Measurements from ENCODE around the gene ERC2. TPM values are rescaled to one million over a fixed set of nuclear protein-coding genes. Genes with fewer than 3 reads are reported as not detected.

The ERC2 gene
- polyA plus RNA-seq, 3 donors: not detected

- H3K4me2 ChIP-seq (replicated peaks; ENCODE audit: extremely low read depth, low read length, poor library complexity, severe bottlenecking): no peak overlapping the region
- no peaks in the 10 kb centered on the region for H4K20me1 ChIP-seq (ENCODE audit: insufficient read depth, low read length)
- H2AFZ ChIP-seq (ENCODE audit: insufficient read depth, low read depth, low read length, poor library complexity, severe bottlenecking): no peak overlapping the region
- H3K79me2 ChIP-seq (ENCODE audit: insufficient read depth, low read length): no peaks in the 10 kb centered on the region
- peaks cover 0 to 3% (median 2%) of the 10 kb centered on the region in 7 donors for H3K9me3 Mint-ChIP-seq
- no peak overlapping the region for H3K4me3 Mint-ChIP-seq
- no peak overlapping the region for H3K9ac ChIP-seq (ENCODE audit: insufficient read depth, low read length, poor library complexity, severe bottlenecking)
- no peak overlapping the region for H3K27ac ChIP-seq (ENCODE audit: low read depth in 1 of 2, low read length in 2 of 2)
- no peaks in the 10 kb centered on the region for H3K4me1 ChIP-seq (ENCODE audit: control insufficient read depth in 1 of 2, insufficient read depth in 2 of 2, low read length in 2 of 2)
- no peaks in the 10 kb centered on the region for H3K9me3 ChIP-seq (replicated peaks in 1 of 2; ENCODE audit: control insufficient read depth in 1 of 2, insufficient read depth in 1 of 2, low read length in 2 of 2)
- H3K27me3 Mint-ChIP-seq (ENCODE audit: low read depth in 3 of 3): peaks cover 0 to 12% (median 3%) of the 10 kb centered on the region in 3 donors
- H3K36me3 Mint-ChIP-seq: no peaks in the 10 kb centered on the region
- WGBS (ENCODE audit: insufficient coverage): 64% methylated on average over 6 of the region's 14 CpGs
- intact Hi-C loops (cut with micrococcal nuclease): no loop called here
- TF ChIP-seq, protein P1, sequence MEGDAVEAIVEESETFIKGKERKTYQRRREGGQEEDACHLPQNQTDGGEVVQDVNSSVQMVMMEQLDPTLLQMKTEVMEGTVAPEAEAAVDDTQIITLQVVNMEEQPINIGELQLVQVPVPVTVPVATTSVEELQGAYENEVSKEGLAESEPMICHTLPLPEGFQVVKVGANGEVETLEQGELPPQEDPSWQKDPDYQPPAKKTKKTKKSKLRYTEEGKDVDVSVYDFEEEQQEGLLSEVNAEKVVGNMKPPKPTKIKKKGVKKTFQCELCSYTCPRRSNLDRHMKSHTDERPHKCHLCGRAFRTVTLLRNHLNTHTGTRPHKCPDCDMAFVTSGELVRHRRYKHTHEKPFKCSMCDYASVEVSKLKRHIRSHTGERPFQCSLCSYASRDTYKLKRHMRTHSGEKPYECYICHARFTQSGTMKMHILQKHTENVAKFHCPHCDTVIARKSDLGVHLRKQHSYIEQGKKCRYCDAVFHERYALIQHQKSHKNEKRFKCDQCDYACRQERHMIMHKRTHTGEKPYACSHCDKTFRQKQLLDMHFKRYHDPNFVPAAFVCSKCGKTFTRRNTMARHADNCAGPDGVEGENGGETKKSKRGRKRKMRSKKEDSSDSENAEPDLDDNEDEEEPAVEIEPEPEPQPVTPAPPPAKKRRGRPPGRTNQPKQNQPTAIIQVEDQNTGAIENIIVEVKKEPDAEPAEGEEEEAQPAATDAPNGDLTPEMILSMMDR (IDR thresholded peaks at IDR 0.05): no peak
- DNase-seq: no peak
- H3K27ac Mint-ChIP-seq: peak overlapping the region in 1 of 7 donors; percentile 77
- no peak overlapping the region for H3K4me3 ChIP-seq (replicated peaks in 1 of 3; ENCODE audit: low read depth in 2 of 3, low read length in 3 of 3)
- peaks cover 0 to 2% of the 10 kb centered on the region in 2 donors for H3K27me3 ChIP-seq (ENCODE audit: control insufficient read depth in 2 of 2, insufficient read depth in 2 of 2, low read length in 2 of 2)
- H3K36me3 ChIP-seq (replicated peaks in 1 of 2; ENCODE audit: control insufficient read depth in 1 of 2, insufficient read depth in 2 of 2, low read length in 2 of 2): no peaks in the 10 kb centered on the region
- no peaks in the 10 kb centered on the region for H3K4me1 Mint-ChIP-seq
Observed at GRCh38 chr3:55515550-55516246, 952.6 kb downstream of the ERC2 start.

DNA sequence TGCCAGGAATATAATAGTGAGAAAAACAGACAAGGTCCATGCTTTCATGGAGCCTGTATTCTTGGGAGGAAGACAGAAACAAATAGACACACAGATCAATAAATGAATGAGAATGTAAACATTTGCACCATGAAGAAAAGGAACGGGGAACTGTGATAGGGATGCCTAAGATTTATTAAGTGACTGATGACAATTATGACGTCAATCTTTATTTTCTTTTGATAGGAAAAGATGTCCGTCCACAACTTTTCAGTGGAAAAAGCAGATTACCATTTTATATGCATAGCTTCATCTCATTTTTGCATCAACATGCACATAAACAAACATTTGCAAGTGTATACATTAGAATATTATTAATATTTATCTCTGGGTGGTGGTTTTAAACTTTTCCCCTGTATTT, 953.3 kb downstream of the ERC2 start:
- Histone ChIP-seq H3K9me3 (replicated peaks in 1 of 2; ENCODE audit: control insufficient read depth in 1 of 2, insufficient read depth in 1 of 2, low read length in 2 of 2) (no peaks in the 10 kb centered on the region), H2AFZ (ENCODE audit: insufficient read depth, low read depth, low read length, poor library complexity, severe bottlenecking) (no peak overlapping the region), H3K4me2 (replicated peaks; ENCODE audit: extremely low read depth, low read length, poor library complexity, severe bottlenecking) (no peak overlapping the region), H3K9ac (ENCODE audit: insufficient read depth, low read length, poor library complexity, severe bottlenecking) (no peak overlapping the region), H3K79me2 (ENCODE audit: insufficient read depth, low read length) (no peaks in the 10 kb centered on the region), H3K27me3 (ENCODE audit: control insufficient read depth in 2 of 2, insufficient read depth in 2 of 2, low read length in 2 of 2) (peaks cover 0 to 2% of the 10 kb centered on the region in 2 donors), H4K20me1 (ENCODE audit: insufficient read depth, low read length) (no peaks in the 10 kb centered on the region), H3K4me1 (ENCODE audit: control insufficient read depth in 1 of 2, insufficient read depth in 2 of 2, low read length in 2 of 2) (no peaks in the 10 kb centered on the region), H3K27ac (ENCODE audit: low read depth in 1 of 2, low read length in 2 of 2) (no peak overlapping the region), H3K36me3 (replicated peaks in 1 of 2; ENCODE audit: control insufficient read depth in 1 of 2, insufficient read depth in 2 of 2, low read length in 2 of 2) (no peaks in the 10 kb centered on the region), H3K4me3 (replicated peaks in 1 of 3; ENCODE audit: low read depth in 2 of 3, low read length in 3 of 3) (no peak overlapping the region)
- WGBS (ENCODE audit: insufficient coverage): no CpG with 5 or more reads among the region's 3 CpGs
- Mint-ChIP-seq H3K4me3 (no peak overlapping the region), H3K36me3 (no peaks in the 10 kb centered on the region), H3K4me1 (no peaks in the 10 kb centered on the region), H3K27me3 (ENCODE audit: low read depth in 3 of 3) (peaks cover 0 to 14% (median 5%) of the 10 kb centered on the region in 3 donors), H3K27ac (no peak overlapping the region), H3K9me3 (peaks cover 0 to 3% (median 2%) of the 10 kb centered on the region in 7 donors)
- TF ChIP-seq, protein P1 (IDR thresholded peaks at IDR 0.05): no peak
- intact Hi-C loops (cut with micrococcal nuclease): no loop called here
- no peak for DNase-seq

Measured in CD14-positive monocyte (primary cell).